Spleen (tissue), 7 donors: ENCODE measurements around the gene HJV.

ENCODE experiments used
- POLR2A ChIP-seq, 3 donors: fragments of 450-650 bp; IDR thresholded peaks; one replicate each; pipeline ENCODE4 v1.5.1; 2017; ENCODE audit warnings: antibody characterized with exemption in 3 of 3, mild to moderate bottlenecking in 1 of 3
- TF ChIP-seq, protein P1 (sequence below), 11 experiments: fragments of 200-600 bp in 7 of 11; fragments of 450-650 bp in 4 of 11; sonication (generic) in 4 of 11; IDR thresholded peaks in 8 of 11; conservative IDR thresholded peaks in 3 of 11; 1 replicate in 7 of 11; 2 replicates in 4 of 11; pipeline versions ENCODE4 v1.4.0 to v1.8.0; 2016 to 2021; ENCODE audit warnings: antibody characterized with exemption in 11 of 11, inconsistent platforms in 4 of 11, mild to moderate bottlenecking in 1 of 11
- donor health status: DM: no; HTN: no; CAD: no; lungs with moderate emphysema.
- donor health status: DM: no; HTN: no; CAD: no.
- donor health status: DM: no; HTN: no; CAD: no.

DNA sequence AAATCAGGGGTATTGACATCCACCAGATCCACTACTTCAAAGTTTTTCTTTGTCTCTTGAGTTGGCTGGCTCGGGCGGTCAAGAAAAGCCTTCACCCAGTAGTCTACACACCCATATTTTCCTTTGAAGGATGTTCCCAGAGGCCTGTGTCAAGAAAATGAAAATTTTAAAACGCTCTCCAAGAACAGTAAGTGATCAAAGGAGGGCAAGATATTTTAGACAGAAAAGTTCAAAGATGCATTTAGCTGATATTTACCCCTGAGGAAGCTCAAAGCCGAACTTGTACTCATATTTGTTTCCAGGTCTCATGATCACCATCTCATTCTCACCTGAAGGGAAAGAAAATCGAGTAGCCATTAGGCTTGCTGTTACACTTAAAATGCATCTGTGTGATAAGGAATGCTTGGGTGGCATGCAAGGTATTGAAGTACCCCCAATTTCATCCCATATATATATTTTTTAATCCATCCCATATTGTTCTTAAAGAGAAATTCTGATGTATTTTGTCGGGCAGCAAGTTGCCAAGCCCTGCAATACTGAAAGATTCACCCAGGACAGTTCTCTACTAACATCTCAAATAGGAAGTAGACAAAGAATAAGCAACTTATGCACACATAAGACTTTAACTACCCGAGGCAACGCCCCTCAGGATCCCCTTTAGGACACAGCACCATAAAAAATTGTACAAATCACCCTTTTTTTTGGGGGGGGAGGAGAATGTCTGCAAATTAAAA, 26.2 kb downstream of the HJV start:
- no peak for TF ChIP-seq POLR2A (IDR thresholded peaks at IDR 0.05)
- TF ChIP-seq, protein P1, sequence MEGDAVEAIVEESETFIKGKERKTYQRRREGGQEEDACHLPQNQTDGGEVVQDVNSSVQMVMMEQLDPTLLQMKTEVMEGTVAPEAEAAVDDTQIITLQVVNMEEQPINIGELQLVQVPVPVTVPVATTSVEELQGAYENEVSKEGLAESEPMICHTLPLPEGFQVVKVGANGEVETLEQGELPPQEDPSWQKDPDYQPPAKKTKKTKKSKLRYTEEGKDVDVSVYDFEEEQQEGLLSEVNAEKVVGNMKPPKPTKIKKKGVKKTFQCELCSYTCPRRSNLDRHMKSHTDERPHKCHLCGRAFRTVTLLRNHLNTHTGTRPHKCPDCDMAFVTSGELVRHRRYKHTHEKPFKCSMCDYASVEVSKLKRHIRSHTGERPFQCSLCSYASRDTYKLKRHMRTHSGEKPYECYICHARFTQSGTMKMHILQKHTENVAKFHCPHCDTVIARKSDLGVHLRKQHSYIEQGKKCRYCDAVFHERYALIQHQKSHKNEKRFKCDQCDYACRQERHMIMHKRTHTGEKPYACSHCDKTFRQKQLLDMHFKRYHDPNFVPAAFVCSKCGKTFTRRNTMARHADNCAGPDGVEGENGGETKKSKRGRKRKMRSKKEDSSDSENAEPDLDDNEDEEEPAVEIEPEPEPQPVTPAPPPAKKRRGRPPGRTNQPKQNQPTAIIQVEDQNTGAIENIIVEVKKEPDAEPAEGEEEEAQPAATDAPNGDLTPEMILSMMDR (IDR thresholded peaks at IDR 0.05 in 8 of 11, conservative IDR thresholded peaks at IDR 0.05 in 3 of 11), result no peak
